Fibroblast of skin of abdomen (primary cell): Measurements from ENCODE around the gene SPARC.
"Not testable (repeated sequence)": the region's sequence is repeated elsewhere in the genome, so short reads cannot be mapped to it uniquely, and the experiment has no call there.

Source experiments
- DNase-seq: peaks from one replicate; pipeline ENCODE4 v3.0.0-alpha.2; 2013

SPARC gene

GRCh38 chr5:151700296-151700695 is 13.6 kb upstream of the SPARC start:
- no peak for DNase-seq

DNA sequence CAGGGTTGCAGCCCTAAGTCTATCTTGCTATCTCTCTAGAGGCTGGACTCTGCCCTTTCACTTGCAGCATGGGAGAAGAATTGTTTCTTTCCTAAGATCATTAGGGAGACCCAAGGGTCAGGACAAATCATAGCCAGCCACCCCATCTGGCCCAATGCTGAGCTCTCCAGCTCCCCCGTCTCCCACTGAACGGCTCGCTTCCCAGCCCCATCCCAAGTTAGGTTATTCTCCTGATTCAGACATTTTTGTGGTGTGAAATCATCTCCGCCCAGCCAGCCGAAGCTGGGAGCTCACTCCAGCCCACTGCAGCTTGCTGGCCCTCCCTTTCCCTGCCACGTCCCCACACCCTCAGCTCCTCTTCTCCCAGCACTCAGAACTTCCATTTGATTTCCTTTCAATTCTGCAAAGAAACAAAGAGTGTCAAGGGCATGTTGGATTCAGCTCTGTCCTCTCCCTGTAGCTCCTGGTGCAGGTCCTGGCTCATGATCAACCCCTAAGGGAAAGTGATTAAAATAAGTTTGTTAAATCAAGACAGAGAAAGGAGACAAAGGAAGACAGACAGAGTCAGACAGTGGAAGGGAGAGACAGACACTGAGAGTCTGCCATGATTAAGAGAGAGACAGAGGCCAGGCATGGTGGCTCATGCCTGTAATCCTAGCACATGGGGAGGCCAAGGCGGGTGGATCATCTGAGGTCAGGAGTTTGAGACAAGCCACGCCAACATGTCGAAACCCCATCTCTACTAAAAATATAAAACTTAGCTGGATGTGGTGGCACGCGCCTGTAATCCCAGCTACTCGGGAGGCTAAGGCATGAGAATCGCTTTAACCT is 12.6 kb upstream of the SPARC start:
- peak; percentile 99 for DNase-seq

DNA sequence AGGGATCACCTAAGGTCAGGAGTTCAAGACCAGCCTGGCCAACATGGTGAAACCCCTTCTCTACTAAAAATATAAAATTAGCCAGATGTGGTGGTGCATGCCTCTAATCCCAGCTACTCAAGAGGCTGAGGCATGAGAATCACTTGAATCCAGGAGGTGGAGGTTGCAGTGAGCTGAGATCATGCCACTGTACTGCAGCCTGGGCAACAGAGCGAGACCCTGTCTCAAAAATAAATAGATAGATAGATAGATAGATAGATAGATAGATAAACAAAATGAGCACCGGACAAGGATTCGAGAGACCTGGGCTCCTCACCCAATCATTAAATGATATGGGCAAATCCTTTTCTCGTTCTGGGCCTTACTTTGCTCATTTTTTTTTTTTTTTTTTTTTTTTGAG is 11.4 kb upstream of the SPARC start:
- not testable (repeated sequence) for DNase-seq

DNA sequence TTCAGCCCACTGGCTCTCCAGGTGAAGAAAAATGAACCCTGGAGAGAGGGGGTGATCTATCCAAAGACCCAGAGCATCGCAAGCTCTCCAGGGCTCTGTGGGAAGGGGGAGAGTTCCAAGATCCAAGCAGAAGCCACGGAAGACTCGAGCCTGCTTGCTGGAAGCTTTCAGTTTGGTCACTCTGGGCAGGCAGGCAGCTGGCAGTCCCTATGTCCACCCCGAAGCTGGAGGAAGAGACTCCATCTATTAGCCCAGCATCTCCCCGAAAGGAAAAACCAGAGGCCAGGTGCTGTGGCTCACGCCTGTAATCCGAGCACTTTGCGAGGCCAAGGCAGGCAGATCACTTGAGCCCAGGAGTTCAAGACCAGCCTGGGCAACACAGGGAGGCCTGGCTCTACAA is 10.7 kb upstream of the SPARC start:
- DNase-seq, result no peak

DNA sequence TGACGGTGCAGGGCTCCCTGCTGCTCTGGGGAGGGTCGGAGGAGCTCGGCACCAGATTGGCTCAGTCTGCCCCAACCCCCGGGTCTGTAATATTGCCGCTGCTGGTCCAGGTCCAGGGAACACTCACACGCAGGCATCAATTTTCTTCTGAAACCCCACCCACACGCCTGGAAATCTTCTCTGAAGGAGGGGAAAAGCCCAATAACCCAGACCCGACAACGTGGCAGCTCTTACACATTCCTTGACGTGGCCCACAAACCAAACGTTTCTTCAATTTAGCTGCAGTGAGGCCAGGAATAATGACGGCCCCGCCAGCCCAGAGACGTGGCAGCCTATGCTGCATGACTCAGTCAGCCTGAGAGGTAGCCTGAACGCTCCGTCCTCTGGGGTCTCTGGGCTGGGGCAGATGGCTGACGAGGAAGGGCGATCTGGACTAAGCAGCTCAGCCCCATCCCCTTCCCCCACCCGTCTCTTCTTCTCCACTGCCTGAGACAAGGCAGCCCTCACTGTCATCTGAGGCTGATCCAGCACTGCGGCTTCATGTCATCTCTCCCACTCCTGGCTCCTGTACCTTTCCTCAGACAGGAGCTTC is 9.9 kb upstream of the SPARC start:
- DNase-seq, result peak; percentile 100

DNA sequence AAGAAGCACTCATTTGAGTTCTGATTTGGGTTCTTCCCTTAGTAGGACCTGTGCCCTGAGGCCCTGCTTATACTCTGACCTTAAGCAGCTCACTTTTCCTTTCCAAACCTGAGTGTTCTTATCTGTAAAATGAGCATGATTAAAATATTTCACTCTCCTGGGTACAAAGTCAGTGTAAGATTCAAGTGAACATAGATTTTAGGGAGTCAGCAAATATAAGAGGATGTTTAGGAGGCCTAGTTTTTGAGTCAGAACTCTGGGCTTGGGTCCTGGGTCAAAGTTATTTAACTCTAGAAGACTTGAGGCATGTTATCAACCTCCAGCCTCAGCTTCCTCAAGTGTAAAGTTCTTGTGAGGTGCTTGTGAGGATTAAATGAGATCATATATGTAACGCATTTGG is 8.7 kb upstream of the SPARC start:
- DNase-seq, result no peak

DNA sequence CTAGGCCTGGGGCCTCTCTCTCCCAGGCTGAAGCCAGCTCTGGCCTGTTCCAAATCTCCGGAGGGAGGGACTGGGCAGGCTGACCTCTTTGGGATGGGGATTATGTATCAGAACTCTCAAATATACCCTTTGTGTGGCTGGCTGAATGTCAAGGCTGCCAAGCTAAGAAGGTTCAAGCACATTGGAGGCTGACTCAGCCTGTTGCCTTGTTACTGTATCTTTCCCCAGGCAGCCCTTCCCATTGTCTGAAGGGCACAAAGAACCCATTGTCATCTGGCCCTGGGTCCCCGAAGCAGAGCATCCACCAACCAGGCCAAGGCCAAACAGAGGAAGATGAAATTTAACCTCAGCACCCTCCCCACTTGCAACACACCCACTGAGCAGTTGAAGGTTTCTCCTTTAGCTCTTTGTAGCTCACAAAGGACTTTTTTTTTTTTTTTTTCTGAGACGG is 7.3 kb upstream of the SPARC start:
- DNase-seq, result no peak

GRCh38 chr5:151692312-151692711 is 5.6 kb upstream of the SPARC start:
- DNase-seq, result no peak

DNA sequence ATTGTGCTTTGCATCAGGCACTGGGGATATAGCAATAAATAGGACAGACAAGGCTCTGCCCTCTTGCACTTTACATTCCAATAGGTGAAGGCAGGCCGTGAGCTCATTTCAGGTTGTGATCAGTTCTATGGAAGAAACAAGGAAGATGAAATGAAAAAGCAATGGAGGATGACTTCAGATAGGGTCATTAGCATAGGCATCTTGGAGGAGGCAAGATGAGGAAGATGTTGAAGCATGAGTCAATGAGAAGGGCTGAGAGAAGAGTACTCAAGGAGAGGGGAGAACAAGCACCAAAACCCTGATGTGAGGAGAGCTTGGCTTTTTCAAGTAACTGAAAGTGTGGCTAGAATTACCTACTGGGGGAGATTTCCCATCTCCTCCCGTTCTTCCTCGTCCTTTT is 5.0 kb upstream of the SPARC start:
- no peak for DNase-seq

DNA sequence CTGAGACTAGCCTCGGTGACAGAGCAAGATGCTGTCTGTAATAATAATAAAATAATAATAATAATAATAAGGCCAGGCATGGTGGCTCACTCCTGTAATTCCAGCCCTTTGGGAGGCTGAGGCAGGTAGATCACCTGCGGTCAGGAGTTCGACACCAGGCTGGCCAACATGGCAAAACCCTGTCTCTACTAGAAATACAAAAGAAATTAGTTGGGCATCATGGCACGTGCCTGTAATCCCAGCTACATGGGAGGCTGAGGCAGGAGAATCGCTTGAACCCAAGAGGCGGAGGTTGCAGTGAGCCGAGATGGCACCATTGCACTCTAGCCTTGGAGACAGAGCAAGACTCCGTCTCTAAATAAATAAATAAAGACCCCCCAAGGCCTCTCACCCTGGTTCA is 2.9 kb upstream of the SPARC start:
- not testable (repeated sequence) for DNase-seq

GRCh38 chr5:151688436-151688835 is 1.7 kb upstream of the SPARC start:
- no peak for DNase-seq

GRCh38 chr5:151685749-151686673 is 704 bp downstream of the SPARC start:
- DNase-seq, result peak; percentile 48

- DNase-seq, result peak; percentile 99
These were observed 1.9 kb downstream of the SPARC start for GRCh38 chr5:151684690-151685361.

DNA sequence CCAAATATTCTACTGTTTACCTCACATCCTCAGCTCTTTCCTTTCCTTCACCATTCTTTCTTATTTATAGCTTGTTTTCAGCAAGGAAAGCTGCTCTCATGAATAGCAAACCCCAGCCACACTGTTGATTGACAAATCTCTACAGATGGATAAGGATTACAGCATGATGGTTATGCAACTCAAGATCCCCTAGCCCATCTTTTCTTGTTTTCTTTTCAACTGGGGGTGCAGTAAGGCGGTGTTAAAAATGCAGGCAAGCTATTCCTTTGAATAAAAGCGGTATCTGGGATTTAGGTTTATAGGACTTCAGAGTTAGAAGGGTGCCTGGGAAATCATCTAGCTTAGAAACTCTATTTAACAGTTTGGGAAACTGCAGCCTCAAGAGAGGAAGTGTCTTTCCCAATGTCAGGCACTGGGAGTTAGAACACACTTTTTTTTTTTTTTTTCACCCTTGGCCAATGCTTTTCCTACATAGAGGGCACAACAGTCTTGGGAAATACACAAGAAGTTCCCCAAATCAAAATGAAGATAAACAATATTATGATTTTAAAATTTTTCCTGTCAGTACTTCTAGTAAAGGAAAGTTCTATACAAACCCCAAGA is 2.6 kb downstream of the SPARC start:
- DNase-seq, result peak; percentile 20

- DNase-seq, result peak; percentile 19
These were observed 3.3 kb downstream of the SPARC start for GRCh38 chr5:151683444-151683843.

GRCh38 chr5:151682751-151683331 is 3.9 kb downstream of the SPARC start:
- peak; percentile 57 for DNase-seq

DNA sequence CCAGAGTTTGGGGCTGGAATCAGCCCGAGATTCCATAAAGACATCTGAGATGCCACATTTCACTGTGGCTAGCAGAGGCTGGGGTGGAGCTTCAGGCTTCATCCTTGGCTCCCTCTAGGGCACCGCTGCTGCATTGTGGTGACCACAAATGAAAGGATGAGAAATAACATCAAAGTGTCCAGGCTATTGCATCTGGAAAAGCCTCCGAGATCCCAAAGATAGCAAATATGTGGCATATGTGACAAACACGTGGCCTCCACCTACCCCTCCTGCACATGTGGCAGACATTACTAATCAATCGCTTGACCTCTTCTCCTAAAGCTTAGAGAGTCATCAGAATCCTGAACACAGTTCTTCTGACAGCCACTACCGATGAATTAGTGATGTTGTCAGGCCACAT is 4.5 kb downstream of the SPARC start:
- peak; percentile 61 for DNase-seq

- DNase-seq, result no peak
These were observed 5.7 kb downstream of the SPARC start for GRCh38 chr5:151680944-151681427.

DNA sequence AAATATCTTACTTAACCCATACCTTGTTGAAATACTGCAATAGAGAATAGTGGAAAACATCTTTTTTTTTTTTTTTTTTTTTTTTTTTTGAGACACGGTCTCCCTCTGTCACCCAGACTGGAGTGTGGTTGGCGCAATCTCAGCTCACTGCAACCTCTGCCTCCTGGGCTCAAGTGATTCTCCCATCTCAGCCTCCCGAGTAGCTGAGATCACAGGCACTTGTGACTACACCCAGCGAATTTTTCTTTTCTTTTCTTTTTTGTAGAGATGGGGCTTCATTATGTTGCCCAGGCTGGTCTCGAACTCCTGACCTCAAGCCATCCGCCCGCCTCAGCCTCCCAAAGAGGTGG is 6.6 kb downstream of the SPARC start:
- DNase-seq, result not testable (repeated sequence)

- no peak for DNase-seq
These were observed 7.1 kb downstream of the SPARC start for GRCh38 chr5:151679421-151680155.

DNA sequence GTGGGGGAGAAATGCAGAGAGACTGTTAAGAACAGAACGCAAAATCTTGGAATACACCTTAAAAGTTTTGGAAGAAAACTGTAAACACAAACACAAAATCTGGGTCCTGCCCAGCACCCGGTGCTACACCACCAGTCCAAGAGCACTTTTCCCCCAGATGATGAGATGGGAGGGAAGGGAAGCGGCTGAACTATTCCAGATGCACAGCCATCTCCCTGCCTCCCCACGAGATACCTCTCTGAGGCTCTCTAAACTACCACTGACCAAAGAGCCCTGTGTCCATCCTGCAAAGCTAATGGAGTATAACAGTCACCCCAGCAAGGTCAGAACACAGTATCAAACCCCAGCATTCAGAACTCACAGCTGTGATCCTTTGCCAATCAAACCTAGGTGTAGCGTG is 8.0 kb downstream of the SPARC start:
- DNase-seq, result peak; percentile 28
